ENCODE data around the gene NCKAP5L.

DNA sequence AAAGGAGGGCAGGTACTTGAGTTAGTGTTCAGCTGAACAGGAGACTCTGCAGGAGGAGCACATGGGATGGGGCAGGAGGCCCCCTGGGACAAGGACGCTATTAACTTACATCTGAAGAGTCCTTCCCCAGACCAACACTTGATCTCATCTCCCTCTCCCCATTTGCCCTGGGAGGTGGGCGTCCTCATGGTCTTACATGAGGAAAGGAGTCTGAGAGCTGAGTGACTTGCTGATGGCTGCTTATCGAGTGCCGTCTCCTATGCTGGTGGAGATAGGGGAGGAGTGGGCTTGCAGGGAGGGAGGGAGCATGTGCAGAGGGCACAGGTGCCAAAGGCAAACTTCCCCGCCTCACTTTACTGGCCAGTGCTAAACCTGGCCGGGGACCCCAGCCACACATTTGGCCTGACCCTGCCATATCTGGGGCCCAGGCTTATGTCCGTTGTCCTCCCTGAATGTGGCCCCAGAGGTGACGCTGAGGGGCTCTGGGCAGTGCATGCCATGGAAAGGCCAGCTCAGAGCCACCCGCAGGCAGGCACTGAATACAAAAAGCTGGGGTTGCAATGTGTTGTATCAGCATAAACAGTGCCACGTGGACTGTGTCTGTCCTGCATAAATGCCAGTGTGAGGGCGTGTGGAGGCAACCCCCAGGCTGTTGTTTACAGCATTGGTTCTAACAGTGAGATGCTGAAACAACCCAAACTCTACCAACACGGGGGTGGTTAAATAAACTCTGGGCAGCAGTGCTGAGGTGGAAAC lies 46.1 kb upstream of the NCKAP5L start:
- TF ChIP-seq, protein P1, sequence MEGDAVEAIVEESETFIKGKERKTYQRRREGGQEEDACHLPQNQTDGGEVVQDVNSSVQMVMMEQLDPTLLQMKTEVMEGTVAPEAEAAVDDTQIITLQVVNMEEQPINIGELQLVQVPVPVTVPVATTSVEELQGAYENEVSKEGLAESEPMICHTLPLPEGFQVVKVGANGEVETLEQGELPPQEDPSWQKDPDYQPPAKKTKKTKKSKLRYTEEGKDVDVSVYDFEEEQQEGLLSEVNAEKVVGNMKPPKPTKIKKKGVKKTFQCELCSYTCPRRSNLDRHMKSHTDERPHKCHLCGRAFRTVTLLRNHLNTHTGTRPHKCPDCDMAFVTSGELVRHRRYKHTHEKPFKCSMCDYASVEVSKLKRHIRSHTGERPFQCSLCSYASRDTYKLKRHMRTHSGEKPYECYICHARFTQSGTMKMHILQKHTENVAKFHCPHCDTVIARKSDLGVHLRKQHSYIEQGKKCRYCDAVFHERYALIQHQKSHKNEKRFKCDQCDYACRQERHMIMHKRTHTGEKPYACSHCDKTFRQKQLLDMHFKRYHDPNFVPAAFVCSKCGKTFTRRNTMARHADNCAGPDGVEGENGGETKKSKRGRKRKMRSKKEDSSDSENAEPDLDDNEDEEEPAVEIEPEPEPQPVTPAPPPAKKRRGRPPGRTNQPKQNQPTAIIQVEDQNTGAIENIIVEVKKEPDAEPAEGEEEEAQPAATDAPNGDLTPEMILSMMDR (IDR thresholded peaks at IDR 0.05; ENCODE audit: control extremely low read depth in 1 of 3, insufficient read depth in 1 of 3, low read depth in 1 of 3, low read length in 3 of 3) = no peak
- no peak for TF ChIP-seq BRCA1 (IDR thresholded peaks at IDR 0.05; ENCODE audit: low read depth, low read length)
- no peak for TF ChIP-seq POLR2A (IDR thresholded peaks at IDR 0.05; ENCODE audit: control extremely low read depth in 1 of 2, low read depth in 2 of 2, low read length in 2 of 2)
- no peak for TF ChIP-seq EZH2 (IDR thresholded peaks at IDR 0.05; ENCODE audit: low read depth, low read length, severe bottlenecking)
- TF ChIP-seq, protein P2, sequence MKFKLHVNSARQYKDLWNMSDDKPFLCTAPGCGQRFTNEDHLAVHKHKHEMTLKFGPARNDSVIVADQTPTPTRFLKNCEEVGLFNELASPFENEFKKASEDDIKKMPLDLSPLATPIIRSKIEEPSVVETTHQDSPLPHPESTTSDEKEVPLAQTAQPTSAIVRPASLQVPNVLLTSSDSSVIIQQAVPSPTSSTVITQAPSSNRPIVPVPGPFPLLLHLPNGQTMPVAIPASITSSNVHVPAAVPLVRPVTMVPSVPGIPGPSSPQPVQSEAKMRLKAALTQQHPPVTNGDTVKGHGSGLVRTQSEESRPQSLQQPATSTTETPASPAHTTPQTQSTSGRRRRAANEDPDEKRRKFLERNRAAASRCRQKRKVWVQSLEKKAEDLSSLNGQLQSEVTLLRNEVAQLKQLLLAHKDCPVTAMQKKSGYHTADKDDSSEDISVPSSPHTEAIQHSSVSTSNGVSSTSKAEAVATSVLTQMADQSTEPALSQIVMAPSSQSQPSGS (IDR thresholded peaks at IDR 0.05; ENCODE audit: low read length) = no peak
- TF ChIP-seq TBP (IDR thresholded peaks at IDR 0.05; ENCODE audit: low read depth, low read length) = no peak
- no peak for TF ChIP-seq POLR2AphosphoS5 (IDR thresholded peaks at IDR 0.05; ENCODE audit: low read depth, low read length)

Data from H1 (cell line).